Measurements from ENCODE around the gene SLX4. TPM values are rescaled to one million over a fixed set of nuclear protein-coding genes. Genes with fewer than 3 reads are reported as not detected.

SLX4 gene
- total RNA-seq, 1 experiment from 2014 or later = 5.9 TPM

DNA sequence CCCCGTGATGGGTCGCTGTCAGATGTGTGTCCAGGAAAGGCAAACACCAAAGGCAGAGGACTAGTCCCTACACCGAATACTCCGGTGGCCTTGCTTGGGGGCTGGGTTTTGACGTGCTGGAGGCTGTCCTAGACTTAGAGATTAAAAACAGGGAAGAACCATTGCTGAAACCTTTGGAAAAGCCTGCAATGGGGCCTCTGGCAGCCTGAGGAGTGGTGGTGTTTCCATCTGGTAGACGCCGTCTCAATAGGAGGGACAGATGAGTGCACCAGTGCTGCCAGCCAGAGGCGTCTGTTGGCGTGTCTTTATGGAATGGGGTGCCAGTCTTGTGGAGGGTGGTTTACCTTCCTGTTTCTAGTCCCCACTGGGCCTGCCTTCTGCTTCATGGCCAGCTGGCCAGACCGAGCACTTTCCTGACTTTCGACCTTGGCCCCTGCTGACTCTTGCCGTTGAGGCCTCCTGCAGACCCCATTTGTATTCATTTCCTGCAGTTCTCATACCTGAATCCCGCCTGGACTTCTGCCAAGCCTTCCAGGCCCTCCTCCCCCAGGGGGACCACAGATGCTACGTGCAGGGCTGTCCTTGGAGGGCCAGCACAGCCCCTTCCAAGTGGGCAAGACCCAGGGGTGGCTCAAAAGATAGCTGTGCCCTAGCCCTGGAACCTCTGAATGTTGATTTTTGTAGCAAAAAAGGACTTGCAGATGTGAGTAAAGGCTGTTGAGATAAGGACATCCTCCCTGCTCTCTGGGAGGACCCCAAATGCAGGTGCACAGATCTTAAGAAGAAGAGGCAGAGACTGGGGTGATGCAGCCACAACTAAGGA is 41.2 kb upstream of the SLX4 start:
- Mint-ChIP-seq H3K9me3 (ENCODE audit: unreplicated experiment) (no peaks in the 10 kb centered on the region), H3K4me3 (ENCODE audit: unreplicated experiment) (no peak overlapping the region), H3K36me3 (ENCODE audit: insufficient read depth, unreplicated experiment) (peaks cover 27% of the 10 kb centered on the region), H3K27me3 (ENCODE audit: insufficient read depth, unreplicated experiment) (no peaks in the 10 kb centered on the region), H3K4me1 (ENCODE audit: insufficient read depth, unreplicated experiment) (no peaks in the 10 kb centered on the region), H3K27ac (ENCODE audit: low read depth, unreplicated experiment) (no peak overlapping the region)
- CTCF ChIA-PET = interaction anchor here (0.6 kb wide), 1 partner anchor 22 kb away, joined by 3 read pairs; no protein-coding TSS in a partner anchor
- DNase-seq (ENCODE audit: unreplicated experiment) = no peak
- TF ChIP-seq, protein P1, sequence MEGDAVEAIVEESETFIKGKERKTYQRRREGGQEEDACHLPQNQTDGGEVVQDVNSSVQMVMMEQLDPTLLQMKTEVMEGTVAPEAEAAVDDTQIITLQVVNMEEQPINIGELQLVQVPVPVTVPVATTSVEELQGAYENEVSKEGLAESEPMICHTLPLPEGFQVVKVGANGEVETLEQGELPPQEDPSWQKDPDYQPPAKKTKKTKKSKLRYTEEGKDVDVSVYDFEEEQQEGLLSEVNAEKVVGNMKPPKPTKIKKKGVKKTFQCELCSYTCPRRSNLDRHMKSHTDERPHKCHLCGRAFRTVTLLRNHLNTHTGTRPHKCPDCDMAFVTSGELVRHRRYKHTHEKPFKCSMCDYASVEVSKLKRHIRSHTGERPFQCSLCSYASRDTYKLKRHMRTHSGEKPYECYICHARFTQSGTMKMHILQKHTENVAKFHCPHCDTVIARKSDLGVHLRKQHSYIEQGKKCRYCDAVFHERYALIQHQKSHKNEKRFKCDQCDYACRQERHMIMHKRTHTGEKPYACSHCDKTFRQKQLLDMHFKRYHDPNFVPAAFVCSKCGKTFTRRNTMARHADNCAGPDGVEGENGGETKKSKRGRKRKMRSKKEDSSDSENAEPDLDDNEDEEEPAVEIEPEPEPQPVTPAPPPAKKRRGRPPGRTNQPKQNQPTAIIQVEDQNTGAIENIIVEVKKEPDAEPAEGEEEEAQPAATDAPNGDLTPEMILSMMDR (IDR thresholded peaks at IDR 0.05; ENCODE audit: unreplicated experiment) = no peak
- intact Hi-C loops (cut with micrococcal nuclease) = no loop called here
- POLR2A ChIA-PET = no interaction called here
- BruUV-seq (replicated peaks) = no TSS peak

DNA sequence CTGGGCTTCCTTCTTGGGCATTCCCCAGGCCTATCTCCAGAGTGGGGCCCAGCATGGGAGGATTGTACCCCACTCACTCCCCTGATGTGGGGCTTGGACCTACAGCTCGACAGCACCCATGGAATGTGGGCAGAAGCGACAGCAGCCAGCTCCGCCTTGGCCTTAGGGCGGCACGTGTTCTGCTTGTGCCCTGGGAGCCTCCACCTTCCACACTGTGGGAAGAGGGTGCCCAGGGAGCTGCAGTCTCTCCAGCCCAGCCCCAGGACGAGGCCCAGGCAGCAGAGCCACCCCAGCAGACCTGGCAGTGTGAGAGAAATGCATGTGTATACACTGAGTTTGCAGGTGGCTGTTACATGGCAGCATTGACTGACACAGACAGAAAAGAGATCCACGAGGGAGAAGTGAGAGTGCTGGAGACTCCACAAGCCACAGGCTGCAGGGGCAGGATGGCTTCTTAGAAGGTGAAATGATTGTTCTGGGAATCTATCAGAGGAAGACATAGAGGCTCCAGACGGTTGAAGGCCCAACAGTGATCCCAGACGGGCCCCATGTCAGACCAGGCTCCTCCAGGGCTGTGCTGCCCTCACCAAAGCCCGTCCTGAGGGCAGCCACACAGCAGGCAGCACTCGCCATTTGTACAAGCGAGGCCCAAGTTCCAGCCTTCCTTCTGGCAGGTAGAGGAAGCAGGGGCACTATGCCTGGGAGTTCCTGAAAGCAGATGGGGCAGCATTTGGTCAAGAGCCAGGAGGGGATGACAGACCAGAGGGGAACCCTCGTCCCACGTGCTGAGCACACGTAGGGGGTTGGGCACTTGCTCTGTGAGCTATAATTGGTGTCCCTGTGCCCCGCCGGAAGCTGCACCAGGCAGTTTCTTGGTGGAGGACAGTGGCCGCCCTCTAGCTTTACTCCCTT is 40.3 kb upstream of the SLX4 start:
- peaks cover 18% of the 10 kb centered on the region for H3K36me3 Mint-ChIP-seq (ENCODE audit: insufficient read depth, unreplicated experiment)
- CTCF ChIA-PET = interaction anchor here (0.6 to 0.7 kb wide), 2 partner anchors 23 to 394 kb away, joined by 3 read pairs; no protein-coding TSS in a partner anchor
- intact Hi-C loops (cut with micrococcal nuclease) = no loop called here

DNA sequence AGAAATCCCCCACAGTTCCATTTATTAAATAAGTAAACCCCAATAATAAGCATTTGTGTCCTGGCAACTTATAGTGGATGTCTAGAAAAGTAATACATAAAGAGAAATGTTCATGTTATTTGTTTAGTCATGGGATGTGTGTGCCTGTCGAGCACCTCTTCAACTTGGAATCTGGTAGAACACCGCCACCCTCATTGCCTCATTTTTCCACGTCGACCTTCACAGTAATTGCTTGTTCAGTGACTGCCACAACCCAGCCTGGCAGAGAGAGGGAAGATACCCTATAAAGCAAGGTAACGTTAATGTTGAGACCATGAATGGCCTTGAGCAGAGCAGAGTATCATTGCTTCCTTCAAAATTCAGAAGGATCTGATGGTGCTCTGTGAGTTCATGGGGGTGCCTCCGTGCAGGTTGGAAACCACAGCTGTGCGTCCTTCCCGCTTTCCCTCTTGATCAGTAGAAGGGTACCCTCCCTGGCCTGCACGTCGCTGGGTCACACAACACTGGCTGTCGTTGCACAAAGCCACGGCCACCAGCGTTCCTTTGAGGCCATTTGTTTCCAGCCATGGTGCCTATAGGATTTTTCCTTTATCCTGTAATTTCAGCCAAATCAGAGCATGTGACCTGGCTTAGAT is 39.3 kb upstream of the SLX4 start:
- Mint-ChIP-seq H3K27ac (ENCODE audit: low read depth, unreplicated experiment) (no peak overlapping the region), H3K4me1 (ENCODE audit: insufficient read depth, unreplicated experiment) (peaks cover 8% of the 10 kb centered on the region), H3K36me3 (ENCODE audit: insufficient read depth, unreplicated experiment) (peaks cover 18% of the 10 kb centered on the region), H3K4me3 (ENCODE audit: unreplicated experiment) (no peak overlapping the region), H3K9me3 (ENCODE audit: unreplicated experiment) (no peaks in the 10 kb centered on the region), H3K27me3 (ENCODE audit: insufficient read depth, unreplicated experiment) (no peaks in the 10 kb centered on the region)
- ChIA-PET POLR2A (no interaction called here), CTCF (no interaction called here)
- no TSS peak for BruUV-seq (replicated peaks)
- DNase-seq (ENCODE audit: unreplicated experiment) = no peak
- intact Hi-C loops (cut with micrococcal nuclease) = no loop called here
- TF ChIP-seq, protein P1 (IDR thresholded peaks at IDR 0.05; ENCODE audit: unreplicated experiment) = no peak

More for the DNA sequence above, 40.3 kb upstream of the SLX4 start:
- Mint-ChIP-seq H3K27ac (ENCODE audit: low read depth, unreplicated experiment) (peak overlapping the region; percentile 68), H3K27me3 (ENCODE audit: insufficient read depth, unreplicated experiment) (no peaks in the 10 kb centered on the region), H3K9me3 (ENCODE audit: unreplicated experiment) (no peaks in the 10 kb centered on the region), H3K4me3 (ENCODE audit: unreplicated experiment) (no peak overlapping the region), H3K4me1 (ENCODE audit: insufficient read depth, unreplicated experiment) (peaks cover under 1% of the 10 kb centered on the region)
- POLR2A ChIA-PET = no interaction called here
- BruUV-seq (replicated peaks) = no TSS peak
- TF ChIP-seq, protein P1 (IDR thresholded peaks at IDR 0.05; ENCODE audit: unreplicated experiment) = no peak
- DNase-seq (ENCODE audit: unreplicated experiment) = no peak

Measured in MCF 10A (cell line).